Measurements from ENCODE around the gene HSP90AB1. TPM values are rescaled to one million over a fixed set of nuclear protein-coding genes. Genes with fewer than 3 reads are reported as not detected.

HSP90AB1 gene
- total and polyA plus RNA-seq, 2 of the 8 experiments (the other 6 are each of a cell fraction or from before 2014, with no cell fraction given), result 1,564 to 2,297 TPM

- Histone ChIP-seq H3K4me2 (ENCODE audit: insufficient read depth in 1 of 2, low read depth in 2 of 2, low read length in 2 of 2) (no peak overlapping the region), H3K4me3 (ENCODE audit: extremely low read depth in 1 of 4, insufficient read depth in 2 of 4, low read depth in 3 of 4, low read length in 4 of 4) (no peak overlapping the region), H2AK5ac (ENCODE audit: low read depth, low read length) (no peak overlapping the region), H3K4ac (replicated peaks; ENCODE audit: insufficient read length, low read depth, low read length) (no peak overlapping the region), H4K5ac (ENCODE audit: insufficient read length, low read depth, low read length) (no peak overlapping the region), H3K36me3 (ENCODE audit: control insufficient read depth in 2 of 4, insufficient read depth in 4 of 4, low read length in 3 of 4) (peaks cover 15 to 44% (median 31%) of the 10 kb centered on the region in 4 experiments), H3K23me2 (ENCODE audit: low read depth, low read length) (peaks cover 14% of the 10 kb centered on the region), H2BK20ac (ENCODE audit: low read length) (no peak overlapping the region), H3K9me3 (ENCODE audit: insufficient read depth in 2 of 2, low read depth in 1 of 2, low read length in 1 of 2) (no peaks in the 10 kb centered on the region), H3K79me1 (ENCODE audit: low read depth, low read length) (no peaks in the 10 kb centered on the region), H2BK5ac (ENCODE audit: low read depth, low read length) (no peak overlapping the region), H2AFZ (ENCODE audit: low read length) (no peak overlapping the region), H3K27me3 (replicated peaks in 1 of 4; ENCODE audit: control insufficient read depth in 3 of 4, extremely low read depth in 1 of 4, insufficient read depth in 3 of 4, low read length in 3 of 4) (peaks cover 0 to 18% (median 12%) of the 10 kb centered on the region in 4 experiments; a peak in 6 of 7 replicates), H4K91ac (replicated peaks; ENCODE audit: insufficient read length, low read length) (no peak overlapping the region), H2BK15ac (ENCODE audit: low read length) (no peak overlapping the region), H3K23ac (ENCODE audit: insufficient read length) (no peak overlapping the region), H3K4me1 (replicated peaks in 1 of 4; ENCODE audit: control insufficient read depth in 3 of 4, insufficient read depth in 4 of 4, low read length in 3 of 4) (peaks cover 0 to 9% (median 4%) of the 10 kb centered on the region in 4 experiments; a peak in 4 of 7 replicates), H4K8ac (ENCODE audit: extremely low read depth, insufficient read depth, low read length) (no peak overlapping the region), H3K18ac (ENCODE audit: extremely low read depth, low read length) (no peak overlapping the region), H2BK120ac (replicated peaks; ENCODE audit: low read depth, low read length) (no peak overlapping the region), H3K9ac (replicated peaks in 1 of 4; ENCODE audit: extremely low read depth in 1 of 4, low read depth in 3 of 4, low read length in 3 of 4) (no peak overlapping the region), H3K56ac (replicated peaks; ENCODE audit: insufficient read length, low read depth, low read length) (no peak overlapping the region), H4K20me1 (replicated peaks in 1 of 2; ENCODE audit: control insufficient read depth in 1 of 2, insufficient read depth in 2 of 2, low read length in 2 of 2) (peaks cover 2 to 3% of the 10 kb centered on the region in 2 experiments), H3K27ac (ENCODE audit: low read depth, low read length) (no peak overlapping the region), H2BK12ac (ENCODE audit: low read depth, low read length) (no peak overlapping the region), H3K14ac (ENCODE audit: insufficient read length) (no peak overlapping the region), H3K79me2 (ENCODE audit: control insufficient read depth in 1 of 2, insufficient read depth in 2 of 2, low read length in 2 of 2) (no peaks in the 10 kb centered on the region)
- FAIRE-seq (no peak), DNase-seq (ENCODE audit: low read depth in 1 of 2, low spot score in 2 of 2) (no peak)
- POLR2A ChIA-PET (ENCODE audit: partially characterized antibody), result interaction anchor here (1.0 to 10.4 kb wide), 7 partner anchors 6 to 45 kb away, joined by 3 to 102 read pairs (median 59); partner anchors contain the start of genes AARS2, SLC35B2 and TMEM151B
- CTCF ChIA-PET (ENCODE audit: partially characterized antibody), result interaction anchor here (0.7 to 13.9 kb wide), 6 partner anchors 10 to 58 kb away, joined by 5 to 330 read pairs (median 8); partner anchors contain the start of genes AARS2, NFKBIE and TMEM151B
- TF ChIP-seq HDAC6 (IDR thresholded peaks at IDR 0.05; ENCODE audit: low read depth, low read length), result no peak
- no peak for TF ChIP-seq KDM1A (IDR thresholded peaks at IDR 0.05; ENCODE audit: borderline replicate concordance, low read length)
- no peak for TF ChIP-seq CHD2 (IDR thresholded peaks at IDR 0.05; ENCODE audit: low read length)
- TF ChIP-seq SP4 (IDR thresholded peaks at IDR 0.05; ENCODE audit: low read length), result no peak
- 84% methylated on average over 7 of the region's 7 CpGs; no CpG with 5 or more reads in 1 of the 2 experiments for WGBS, 2 experiments (ENCODE audit: extremely low coverage in 1 of 2, insufficient coverage in 1 of 2, insufficient read length in 1 of 2, insufficient replicate concordance in 2 of 2, low coverage in 1 of 2, low lambda C conversion rate in 2 of 2, missing lambda C conversion rate in 1 of 2)
Observed at GRCh38 chr6:44300292-44300823, 53.5 kb downstream of the HSP90AB1 start.
